Psoas muscle (tissue), 8 donors: ENCODE data around the gene LRRC1. TPM values are rescaled to one million over a fixed set of nuclear protein-coding genes. Genes with fewer than 3 reads are reported as not detected.

ENCODE experiments used
- ATAC-seq, 4 donors: fragments of 200-7000 bp; cut with Tn5 transposase; one replicate each; pipeline ENCODE4 v1.9.1; 2020; ENCODE audit warnings: moderate library complexity in 3 of 4, mild to moderate bottlenecking in 2 of 4
- DNase-seq, 2 donors: peaks; one replicate each; pipeline ENCODE4 v3.0.0-alpha.2; 2020
- H3K27ac ChIP-seq: fragments of 200-600 bp; one replicate; pipeline ENCODE4 v1.8.0; 2022
- H3K27me3 ChIP-seq, 3 donors: fragments of 200-600 bp in 1 of 3; one replicate each; pipeline versions ENCODE4 v1.6.1 to v1.8.0; 2013 to 2022; ENCODE audit warnings: low read length in 2 of 3, mild to moderate bottlenecking in 2 of 3, moderate library complexity in 1 of 3; ENCODE audit not compliant: insufficient read depth in 3 of 3
- H3K36me3 ChIP-seq, 2 donors: fragments of 200-600 bp in 1 of 2; one replicate each; pipeline versions ENCODE4 v1.6.1 to v1.8.0; 2013 to 2022; ENCODE audit warnings: low read depth in 1 of 2, mild to moderate bottlenecking in 1 of 2, moderate library complexity in 1 of 2; ENCODE audit not compliant: insufficient read depth in 1 of 2
- H3K4me1 ChIP-seq: fragments of 200-600 bp; one replicate; pipeline ENCODE4 v1.8.0; 2022
- H3K4me3 ChIP-seq: fragments of 200-600 bp; one replicate; pipeline ENCODE4 v1.8.0; 2022; ENCODE audit warnings: mild to moderate bottlenecking
- H3K9me3 ChIP-seq: fragments of 200-600 bp; one replicate; pipeline ENCODE4 v1.8.0; 2022
- CTCF ChIP-seq: fragments of 200-600 bp; IDR thresholded peaks from one replicate; pipeline ENCODE4 v1.8.0; 2022; ENCODE audit warnings: antibody characterized with exemption
- WGBS, 3 donors: extraction: QIAGEN DNeasy Blood & Tissue Kit; methylation state at CpG; one replicate each; pipeline versions ENCODE4 v1.1.6 to v1.1.7; 2013; 5-methylcytosine and 5-hydroxymethylcytosine counted together
- intact Hi-C, 2 donors: fragments of 100-400 bp; cut with DNase I; formaldehyde crosslinking; loops; one replicate each; pipeline versions ENCODE4 v1.11.0 to v1.14.2; 2022
- polyA plus RNA-seq, 3 donors: library from polyadenylated mRNA; stranded (reverse); fragments of 200-250 nt; gene quantifications; one replicate each; pipeline ENCODE4 v1.2.3, GENCODE V29; 2013
- total RNA-seq, 4 donors: library from RNA; stranded (reverse); fragmentation: NEBNext Ultra II Directional in 2 of 4; extraction: Animal tissue kit (Norgen Biotek cat#: 25700) in 2 of 4; gene quantifications; one replicate each; pipeline versions ENCODE4 v1.2.1 to v1.2.4, GENCODE V29; 2021 to 2023
- donor health status: healthy with polysubstance abuse.
- donor health status: DM: no; HTN: no; CAD: no; lungs with moderate emphysema.
- donor health status: Bipolar disorder and iron deficiency.
- donor health status: healthy.
- donor health status: DM: yes; HTN: yes; CAD: no.
- donor health status: DM: no; HTN: no; CAD: no.
- donor health status: DM: no; HTN: no; CAD: no.
- donor health status: DM: yes; HTN: yes; CAD: no.

LRRC1 gene
- total and polyA plus RNA-seq, 7 donors = 0.39 to 1.1 (median 0.46) TPM

- TF ChIP-seq CTCF = no peak
- ATAC-seq (no peak), DNase-seq (no peak)
- Histone ChIP-seq H3K27ac (no peak overlapping the region), H3K4me3 (no peak overlapping the region), H3K27me3 (no peaks in the 10 kb centered on the region), H3K4me1 (no peaks in the 10 kb centered on the region), H3K36me3 (no peaks in the 10 kb centered on the region), H3K9me3 (no peaks in the 10 kb centered on the region)
- 34 to 58% (median 46%) methylated on average over 2 of the region's 2 CpGs for WGBS, 3 donors
- intact Hi-C loops = no loop called here
Observed at GRCh38 chr6:53894091-53894490, 99.3 kb downstream of the LRRC1 start.

GRCh38 chr6:53896196-53896595, 101.4 kb downstream of the LRRC1 start:
- no peak for ATAC-seq

GRCh38 chr6:53898026-53898795, 103.4 kb downstream of the LRRC1 start:
- no peak for DNase-seq
- Histone ChIP-seq H3K27me3 (no peaks in the 10 kb centered on the region), H3K4me3 (no peak overlapping the region), H3K9me3 (no peaks in the 10 kb centered on the region), H3K27ac (no peak overlapping the region), H3K4me1 (no peaks in the 10 kb centered on the region), H3K36me3 (no peaks in the 10 kb centered on the region)
- intact Hi-C loops = no loop called here
- WGBS, 3 donors = 76 to 91% (median 88%) methylated on average over 2 of the region's 2 CpGs
- no peak for TF ChIP-seq CTCF
- no peak for ATAC-seq

More at GRCh38 chr6:53896196-53896595, 101.4 kb downstream of the LRRC1 start:
- Histone ChIP-seq H3K27ac (no peak overlapping the region), H3K27me3 (no peaks in the 10 kb centered on the region), H3K4me3 (no peak overlapping the region), H3K36me3 (no peaks in the 10 kb centered on the region), H3K9me3 (no peaks in the 10 kb centered on the region), H3K4me1 (no peaks in the 10 kb centered on the region)
- TF ChIP-seq CTCF = no peak
- DNase-seq = no peak
- intact Hi-C loops = no loop called here

- H3K4me3 ChIP-seq = no peak overlapping the region
- intact Hi-C loops = no loop called here
- no peaks in the 10 kb centered on the region for H3K4me1 ChIP-seq
- DNase-seq (no peak), ATAC-seq (no peak)
- no peaks in the 10 kb centered on the region for H3K9me3 ChIP-seq
- WGBS, 3 donors = 70 to 82% (median 81%) methylated on average over 5 of the region's 5 CpGs
- no peaks in the 10 kb centered on the region for H3K27me3 ChIP-seq
- TF ChIP-seq CTCF = no peak
- no peak overlapping the region for H3K27ac ChIP-seq
- H3K36me3 ChIP-seq = no peaks in the 10 kb centered on the region
Observed at GRCh38 chr6:53899512-53899911, 104.7 kb downstream of the LRRC1 start.

- H3K4me1 ChIP-seq = no peaks in the 10 kb centered on the region
- H3K4me3 ChIP-seq = no peak overlapping the region
- 89 to 94% (median 92%) methylated on average over 2 of the region's 2 CpGs for WGBS, 3 donors
- H3K27ac ChIP-seq = no peak overlapping the region
- intact Hi-C loops = no loop called here
- no peaks in the 10 kb centered on the region for H3K27me3 ChIP-seq
- no peak for TF ChIP-seq CTCF
- H3K36me3 ChIP-seq = no peaks in the 10 kb centered on the region
- ATAC-seq = no peak
- no peaks in the 10 kb centered on the region for H3K9me3 ChIP-seq
- DNase-seq = no peak
Observed at GRCh38 chr6:53903357-53903756, 108.6 kb downstream of the LRRC1 start.
